HepG2 (cell line): Measurements from ENCODE around the gene HLA-B. TPM values are rescaled to one million over a fixed set of nuclear protein-coding genes. Genes with fewer than 3 reads are reported as not detected.
A peak's percentile ranks its signal among the peaks of the same experiment; 100 is the strongest.

Experiments used
- ATAC-seq: fragments of 200-7000 bp; cut with Tn5 transposase; 3 replicates; pipeline ENCODE4 v1.9.1; 2020; ENCODE audit warnings: mild to moderate bottlenecking, moderate library complexity
- BruUV-seq: library from RNA; stranded (reverse); fragments of 400-500 nt; replicated peaks from 2 replicates; lab custom pipeline; 2021; lab: Mats Ljungman, UMichigan
- CTCF ChIA-PET: fragments of 300-600 bp; formaldehyde crosslinking; extraction: SDS; loops from one replicate; lab custom pipeline; 2021; ENCODE audit warnings: low total read pairs, inconsistent platforms, low intra/inter-chr PET ratio; lab: Yijun Ruan, JAX
- POLR2A ChIA-PET: fragments of 350-600 bp; sonication (Branson Sonifier 250); formaldehyde crosslinking; loops from one replicate; lab custom pipeline; 2020; ENCODE audit warnings: antibody characterized with exemption, inconsistent platforms; lab: Yijun Ruan, JAX
- DNase-seq: peaks from one replicate; pipeline ENCODE4 v3.0.0-alpha.2; 2015; ENCODE audit warnings: low spot score
- FAIRE-seq: peaks from 3 replicates; lab custom pipeline; 2011; peaks lifted over from hg19 to GRCh38; lab: Jason Lieb, UNC
- H2AFZ ChIP-seq: one replicate; pipeline ENCODE4 v1.6.1; 2011; ENCODE audit warnings: low read length, inconsistent platforms
- H3K27ac ChIP-seq: fragments of 300-600 bp; 3 replicates; pipeline ENCODE4 v1.8.0; 2011; ENCODE audit warnings: mixed run types, mild to moderate bottlenecking, mixed read lengths, low read length, inconsistent platforms; ENCODE audit not compliant: insufficient read depth; ENCODE audit errors: extremely low read length
- H3K27me3 ChIP-seq, 2 experiments: fragments of 200-600 bp in 1 of 2; 2 replicates in 1 of 2; 3 replicates in 1 of 2; pipeline versions ENCODE4 v1.6.0 to v1.8.0; 2011; ENCODE audit warnings: low read length in 2 of 2, mild to moderate bottlenecking in 2 of 2, moderate library complexity in 2 of 2, inconsistent platforms in 1 of 2; ENCODE audit not compliant: insufficient read depth in 2 of 2, control insufficient read depth in 1 of 2
- H3K36me3 ChIP-seq, 2 experiments: fragments of 200-600 bp in 1 of 2; replicated peaks in 1 of 2; 2 replicates in 1 of 2; 3 replicates in 1 of 2; pipeline versions ENCODE4 v1.5.1 to v1.8.0; 2011; ENCODE audit warnings: low read length in 2 of 2, inconsistent platforms in 1 of 2; ENCODE audit not compliant: insufficient read depth in 2 of 2, control insufficient read depth in 1 of 2
- H3K4me1 ChIP-seq: 2 replicates; pipeline ENCODE4 v1.5.1; 2012; ENCODE audit warnings: low read length, inconsistent platforms; ENCODE audit not compliant: insufficient read depth
- H3K4me2 ChIP-seq: 2 replicates; pipeline ENCODE4 v1.6.0; 2011; ENCODE audit warnings: low read depth, low read length, inconsistent platforms
- H3K4me3 ChIP-seq, 3 experiments: fragments of 200-600 bp in 1 of 3; sonication (generic), shearing (Covaris generic) in 1 of 3; replicated peaks in 1 of 3; 2 replicates each; pipeline ENCODE4 v1.5.1; 2011 to 2016; ENCODE audit warnings: low read length in 3 of 3, inconsistent platforms in 2 of 3, low read depth in 2 of 3, mild to moderate bottlenecking in 2 of 3, control low read depth in 1 of 3, mixed read lengths in 1 of 3; ENCODE audit not compliant: insufficient read depth in 1 of 3
- H3K79me2 ChIP-seq: one replicate; pipeline ENCODE4 v1.6.1; 2011; ENCODE audit warnings: low read length, inconsistent platforms; ENCODE audit not compliant: insufficient read depth
- H3K9ac ChIP-seq: 2 replicates; pipeline ENCODE4 v1.6.0; 2011; ENCODE audit warnings: mild to moderate bottlenecking, low read depth, low read length, inconsistent platforms; ENCODE audit not compliant: insufficient read depth
- H3K9me3 ChIP-seq: 2 replicates; pipeline ENCODE4 v1.5.1; 2012; ENCODE audit warnings: mild to moderate bottlenecking, low read length
- H4K20me1 ChIP-seq: 2 replicates; pipeline ENCODE4 v1.6.0; 2011; ENCODE audit warnings: inconsistent platforms, mild to moderate bottlenecking, low read length, moderate library complexity; ENCODE audit not compliant: insufficient read depth
- ARID2 ChIP-seq: sonication (generic); formaldehyde crosslinking; IDR thresholded peaks from 2 replicates; pipeline ENCODE4 v1.8.1; 2022; ENCODE audit warnings: mild to moderate bottlenecking, missing genetic modification reagents, borderline replicate concordance
- ELF3 ChIP-seq: IDR thresholded peaks from 2 replicates; pipeline ENCODE4 v1.6.1; 2016; ENCODE audit warnings: missing genetic modification reagents, missing compliant biosample characterization
- FIP1L1 ChIP-seq: fragments of 200-400 bp; formaldehyde crosslinking; IDR thresholded peaks from 2 replicates; pipeline ENCODE4 v1.6.1; 2018; ENCODE audit warnings: low read depth, mild to moderate bottlenecking, low read length, moderate library complexity, borderline replicate concordance; ENCODE audit not compliant: insufficient read depth
- FOXK2 ChIP-seq: fragments of 450-650 bp; IDR thresholded peaks from 2 replicates; pipeline ENCODE4 v1.6.1; 2016
- FOXO1 ChIP-seq: sonication (generic); formaldehyde crosslinking; IDR thresholded peaks from 2 replicates; pipeline ENCODE4 v1.4.0; 2020; ENCODE audit warnings: missing genetic modification reagents
- KAT7 ChIP-seq: IDR thresholded peaks from 2 replicates; pipeline ENCODE4 v1.6.1; 2018; ENCODE audit warnings: borderline replicate concordance, missing compliant biosample characterization
- KDM1A ChIP-seq: IDR thresholded peaks from 2 replicates; pipeline ENCODE4 v1.6.1; 2016; ENCODE audit warnings: missing compliant biosample characterization
- KDM2A ChIP-seq: sonication (generic); formaldehyde crosslinking; IDR thresholded peaks from 2 replicates; pipeline ENCODE4 v1.4.0; 2020; ENCODE audit warnings: low read depth, missing genetic modification reagents, borderline replicate concordance
- MIXL1 ChIP-seq: IDR thresholded peaks from 2 replicates; pipeline ENCODE4 v1.6.1; 2016
- RXRA ChIP-seq: sonication (generic); formaldehyde crosslinking; IDR thresholded peaks from 2 replicates; pipeline ENCODE4 v1.5.1; 2020; ENCODE audit warnings: missing genetic modification reagents
- SMARCC2 ChIP-seq: fragments of 450-650 bp; IDR thresholded peaks from 2 replicates; pipeline ENCODE4 v1.6.1; 2017; ENCODE audit warnings: antibody characterized with exemption, mild to moderate bottlenecking
- ZBTB2 ChIP-seq: sonication (generic); formaldehyde crosslinking; IDR thresholded peaks from 2 replicates; pipeline ENCODE4 v1.8.0; 2022; ENCODE audit warnings: low read depth, missing genetic modification reagents
- ZMYM4 ChIP-seq: sonication (generic); formaldehyde crosslinking; IDR thresholded peaks from 2 replicates; pipeline ENCODE4 v1.8.1; 2023; ENCODE audit warnings: mild to moderate bottlenecking, missing genetic modification reagents
- ZNF768 ChIP-seq: sonication (generic); formaldehyde crosslinking; IDR thresholded peaks from 2 replicates; pipeline ENCODE4 v1.4.0; 2020; ENCODE audit warnings: missing genetic modification reagents
- ZNF891 ChIP-seq: sonication (generic); formaldehyde crosslinking; IDR thresholded peaks from 2 replicates; pipeline ENCODE4 v1.5.0; 2020; ENCODE audit warnings: mild to moderate bottlenecking, missing genetic modification reagents
- WGBS: methylation state at CpG from one replicate; pipeline ENCODE4 v1.1.6; 2017; ENCODE audit warnings: low lambda C conversion rate; 5-methylcytosine and 5-hydroxymethylcytosine counted together
- in situ Hi-C: cut with HindIII; loops from 2 replicates; pipeline ENCODE4 v1.10.0; 2017; ENCODE audit warnings: low pct_unique_long_range_greater_than_20kb; ENCODE audit not compliant: extremely low pct_ligation_motif_present
- intact Hi-C: fragments of 100-400 bp; cut with micrococcal nuclease; formaldehyde crosslinking; loops from one replicate; pipeline ENCODE4 v1.10.0; 2022; ENCODE audit not compliant: unreplicated experiment
- polyA plus RNA-seq, 8 experiments: library from polyadenylated mRNA; depleted of rRNA in 3 of 8; stranded (reverse) in 7 of 8; unstranded in 1 of 8; fragments of >200 nt; fragmentation: Illumina TruSeq in 4 of 8; extraction: Trizol in 4 of 8; gene quantifications; 2 replicates each; pipeline versions ENCODE4 v1.2.1 to v1.2.3, GENCODE V29; 2011 to 2016; ENCODE audit warnings: low read depth in 4 of 8, missing spikeins in 1 of 8, mixed read lengths in 1 of 8; ENCODE audit not compliant: insufficient read depth in 1 of 8
- total RNA-seq, 5 experiments: library from RNA; depleted of rRNA; stranded (reverse); fragments of >200 nt; fragmentation: Illumina TruSeq; extraction: Trizol; gene quantifications; 2 replicates each; pipeline ENCODE4 v1.2.3, GENCODE V29; 2016; ENCODE audit warnings: low read depth in 1 of 5
- TF ChIP-seq, protein P1 (sequence below): sonication (generic); formaldehyde crosslinking; IDR thresholded peaks from 2 replicates; pipeline ENCODE4 v1.4.0; 2020; ENCODE audit warnings: missing genetic modification reagents, borderline replicate concordance
- TF ChIP-seq, protein P2 (sequence below): sonication (generic); formaldehyde crosslinking; IDR thresholded peaks from 2 replicates; pipeline ENCODE4 v1.4.0; 2020; ENCODE audit warnings: missing genetic modification reagents
- TF ChIP-seq, protein P3 (sequence below): IDR thresholded peaks from 2 replicates; pipeline ENCODE4 v1.6.1; 2016; ENCODE audit warnings: low read depth, control low read depth

HLA-B gene
- total and polyA plus RNA-seq, 2 of the 13 experiments (the other 11 are each of a cell fraction or from before 2014, with no cell fraction given) = 35.3 to 88.9 TPM

DNA sequence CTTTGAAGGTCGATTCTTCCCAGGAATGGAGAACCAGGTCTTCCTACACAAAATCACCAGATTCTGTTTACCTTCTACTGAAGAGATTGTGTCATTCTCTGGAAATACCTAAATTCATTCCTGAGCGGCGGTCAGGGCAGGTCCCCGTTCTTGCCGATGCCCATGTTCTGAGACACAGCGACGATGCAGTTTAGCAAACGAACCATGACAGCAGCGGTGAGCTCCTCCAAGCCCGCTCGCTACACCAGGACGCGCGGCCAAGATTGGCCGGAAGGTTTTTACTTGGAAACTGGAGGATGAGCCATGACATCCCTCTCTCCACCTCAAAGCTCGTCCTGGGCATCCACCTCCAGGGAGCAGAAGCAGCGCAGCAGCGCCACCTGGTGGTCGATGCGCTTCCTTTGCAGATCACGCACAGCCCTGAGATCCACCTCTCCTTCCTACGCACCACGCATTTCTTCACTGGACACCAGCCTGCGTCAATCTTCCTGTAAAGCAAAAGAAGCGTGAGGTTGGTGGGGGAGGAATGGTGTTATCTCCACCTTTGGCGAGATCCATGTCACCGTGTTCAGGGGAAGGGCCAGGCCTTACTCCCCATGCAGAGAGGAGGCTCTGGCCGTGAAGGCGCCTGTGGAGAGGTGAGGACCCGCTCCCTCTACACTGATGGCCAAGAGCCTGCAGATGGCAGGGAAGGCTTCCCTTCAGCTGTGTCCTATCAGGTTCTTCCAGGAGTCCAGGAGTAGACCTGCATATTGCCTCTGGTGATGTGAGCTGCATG, 9.9 kb upstream of the HLA-B start:
- H4K20me1 ChIP-seq = no peaks in the 10 kb centered on the region
- no peaks in the 10 kb centered on the region for H3K79me2 ChIP-seq
- H3K36me3 ChIP-seq = no peaks in the 10 kb centered on the region
- H3K27ac ChIP-seq = no peak overlapping the region
- 6% methylated on average over 25 of the region's 30 CpGs for WGBS
- peak overlapping the region in 1 of 3 experiments; percentile 47; a peak in 1 of 6 replicates for H3K4me3 ChIP-seq
- H3K27me3 ChIP-seq = peaks cover 2 to 20% of the 10 kb centered on the region in 2 experiments; a peak in 4 of 5 replicates
- peak; percentile 80 for DNase-seq
- FAIRE-seq = peak; percentile 84
- ChIA-PET POLR2A (interaction anchor here (0.9 to 1.5 kb wide), 6 partner anchors 156 to 230 kb away, joined by 3 to 20 read pairs (median 3); no protein-coding TSS in a partner anchor), CTCF (interaction anchor here (0.7 to 5.7 kb wide), 4 partner anchors 9 to 229 kb away, joined by 3 to 67 read pairs (median 15); no protein-coding TSS in a partner anchor)
- intact Hi-C loops = loop anchor here (1.0 to 2.0 kb wide), 3 partner anchors 94 to 230 kb away; partner anchors contain the start of gene HLA-C
- no peak overlapping the region for H3K9ac ChIP-seq
- no peak overlapping the region for H2AFZ ChIP-seq
- H3K4me1 ChIP-seq = 0 out of 2 replicates have a peak, but pooled peaks cover 9% of the 10 kb centered on the region
- peak; percentile 100 for ATAC-seq
- no peaks in the 10 kb centered on the region for H3K9me3 ChIP-seq
- peak overlapping the region; percentile 70 for H3K4me2 ChIP-seq
- no TSS peak for BruUV-seq
- in situ Hi-C loops = loop anchor here (5.0 to 25.0 kb wide), 3 partner anchors 175 to 1480 kb away; partner anchors contain the start of gene PSORS1C2
- TF ChIP-seq FIP1L1 (no peak), ZMYM4 (CRISPR knock-in tag) (peak; percentile 63), SMARCC2 (no peak), FOXK2 (no peak), KAT7 (0 out of 2 replicates have a peak, but pooled peaks have one; percentile 33), ARID2 (CRISPR knock-in tag) (no peak), ELF3 (CRISPR knock-in tag) (peak; percentile 56; the same call in 1 of the 2 replicates), KDM2A (CRISPR knock-in tag) (peak; percentile 74; the same call in 1 of the 2 replicates), FOXO1 (CRISPR knock-in tag) (peak; percentile 65; the same call in 1 of the 2 replicates), ZNF768 (CRISPR knock-in tag) (peak; percentile 61), KDM1A (CRISPR knock-in tag) (peak; percentile 34; the same call in 1 of the 2 replicates), ZBTB2 (no peak), RXRA (no peak), MIXL1 (CRISPR knock-in tag) (peak; percentile 55; the same call in 1 of the 2 replicates), ZNF891 (CRISPR knock-in tag) (0 out of 2 replicates have a peak, but pooled peaks have one; percentile 18)
- TF ChIP-seq, protein P1, sequence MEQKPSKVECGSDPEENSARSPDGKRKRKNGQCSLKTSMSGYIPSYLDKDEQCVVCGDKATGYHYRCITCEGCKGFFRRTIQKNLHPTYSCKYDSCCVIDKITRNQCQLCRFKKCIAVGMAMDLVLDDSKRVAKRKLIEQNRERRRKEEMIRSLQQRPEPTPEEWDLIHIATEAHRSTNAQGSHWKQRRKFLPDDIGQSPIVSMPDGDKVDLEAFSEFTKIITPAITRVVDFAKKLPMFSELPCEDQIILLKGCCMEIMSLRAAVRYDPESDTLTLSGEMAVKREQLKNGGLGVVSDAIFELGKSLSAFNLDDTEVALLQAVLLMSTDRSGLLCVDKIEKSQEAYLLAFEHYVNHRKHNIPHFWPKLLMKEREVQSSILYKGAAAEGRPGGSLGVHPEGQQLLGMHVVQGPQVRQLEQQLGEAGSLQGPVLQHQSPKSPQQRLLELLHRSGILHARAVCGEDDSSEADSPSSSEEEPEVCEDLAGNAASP (CRISPR knock-in tag) = 0 out of 2 replicates have a peak, but pooled peaks have one; percentile 30
- TF ChIP-seq, protein P2, sequence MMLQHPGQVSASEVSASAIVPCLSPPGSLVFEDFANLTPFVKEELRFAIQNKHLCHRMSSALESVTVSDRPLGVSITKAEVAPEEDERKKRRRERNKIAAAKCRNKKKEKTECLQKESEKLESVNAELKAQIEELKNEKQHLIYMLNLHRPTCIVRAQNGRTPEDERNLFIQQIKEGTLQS (CRISPR knock-in tag) = no peak
- TF ChIP-seq, protein P3, sequence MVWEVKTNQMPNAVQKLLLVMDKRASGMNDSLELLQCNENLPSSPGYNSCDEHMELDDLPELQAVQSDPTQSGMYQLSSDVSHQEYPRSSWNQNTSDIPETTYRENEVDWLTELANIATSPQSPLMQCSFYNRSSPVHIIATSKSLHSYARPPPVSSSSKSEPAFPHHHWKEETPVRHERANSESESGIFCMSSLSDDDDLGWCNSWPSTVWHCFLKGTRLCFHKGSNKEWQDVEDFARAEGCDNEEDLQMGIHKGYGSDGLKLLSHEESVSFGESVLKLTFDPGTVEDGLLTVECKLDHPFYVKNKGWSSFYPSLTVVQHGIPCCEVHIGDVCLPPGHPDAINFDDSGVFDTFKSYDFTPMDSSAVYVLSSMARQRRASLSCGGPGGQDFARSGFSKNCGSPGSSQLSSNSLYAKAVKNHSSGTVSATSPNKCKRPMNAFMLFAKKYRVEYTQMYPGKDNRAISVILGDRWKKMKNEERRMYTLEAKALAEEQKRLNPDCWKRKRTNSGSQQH (CRISPR knock-in tag) = 0 out of 2 replicates have a peak, but pooled peaks have one; percentile 46
